ENCODE data around the gene ROR2.
A peak's percentile ranks its signal among the peaks of the same experiment; 100 is the strongest.

The ROR2 gene

DNA sequence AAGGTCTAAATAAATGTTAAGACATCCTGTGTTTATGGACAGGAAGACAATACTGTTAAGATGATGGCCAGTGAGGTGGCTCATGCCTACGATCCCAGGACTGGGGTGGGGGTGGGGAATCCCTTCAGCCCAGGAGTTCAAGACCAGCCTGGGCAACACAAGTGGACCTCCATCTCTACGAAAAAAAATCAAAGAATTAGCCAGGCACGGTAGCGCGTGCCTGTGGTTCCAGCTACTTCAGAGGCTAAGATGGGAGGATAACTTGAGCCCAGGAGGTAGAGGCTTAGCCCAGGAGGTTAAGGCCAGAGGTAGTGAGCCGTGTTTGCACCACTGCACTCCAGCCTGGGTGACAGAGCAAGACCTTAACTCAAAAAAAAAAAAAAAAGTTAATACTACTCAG lies 5.3 kb downstream of the ROR2 start:
- TF ChIP-seq CTCF (conservative IDR thresholded peaks at IDR 0.05; ENCODE audit: control insufficient read depth, insufficient read depth, low read depth, low read length) = no peak
- no peak overlapping the region for H3K4me3 ChIP-seq (ENCODE audit: control insufficient read depth, low read depth, low read length)
- no peak for DNase-seq (ENCODE audit: low read depth)

DNA sequence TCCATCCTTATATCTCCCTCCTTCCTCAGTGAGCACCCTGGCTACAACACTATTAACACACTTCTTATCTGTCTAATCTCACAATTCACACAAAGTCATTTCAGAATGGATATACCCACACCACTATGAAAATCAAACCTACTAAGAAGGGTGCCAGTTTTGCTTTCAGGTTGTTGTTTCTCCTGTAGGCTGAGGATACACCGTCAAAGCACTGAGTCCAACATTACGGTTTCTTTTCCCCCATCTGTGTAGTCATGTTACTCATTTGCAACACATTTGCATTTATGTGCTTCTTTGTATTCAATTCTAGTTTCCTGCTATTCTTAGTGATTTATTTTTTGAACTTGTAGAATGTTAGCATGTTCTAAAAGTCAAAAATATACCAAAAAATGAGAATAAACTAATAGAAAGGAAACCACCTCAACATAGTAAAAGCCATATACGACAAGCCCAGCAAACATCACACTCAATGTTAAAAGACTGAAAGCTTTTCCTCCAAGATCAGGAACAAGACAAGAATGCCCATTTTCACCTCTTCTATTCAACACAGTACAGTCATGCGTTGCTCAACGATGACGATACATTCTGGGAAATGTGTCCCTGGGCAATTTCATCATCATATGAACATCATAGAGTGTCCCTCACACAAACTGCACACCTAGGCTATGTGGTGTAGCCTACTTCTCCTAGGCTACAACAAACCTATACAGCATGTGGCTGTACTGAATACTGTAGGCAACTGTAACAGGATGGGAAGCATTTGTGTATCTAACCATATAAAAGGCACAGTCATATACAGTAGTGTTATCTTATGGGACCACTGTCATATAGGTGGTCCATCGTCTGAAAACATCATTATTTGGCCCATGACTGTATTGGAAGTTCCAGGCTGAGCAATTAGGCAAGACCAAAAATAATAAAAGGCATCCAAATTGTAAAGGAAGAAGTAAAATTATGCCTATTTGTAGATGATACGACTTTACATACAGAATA lies 6.3 kb downstream of the ROR2 start:
- no peak overlapping the region for H3K4me3 ChIP-seq (ENCODE audit: control insufficient read depth, low read depth, low read length)
- TF ChIP-seq CTCF (conservative IDR thresholded peaks at IDR 0.05; ENCODE audit: control insufficient read depth, insufficient read depth, low read depth, low read length) = no peak
- DNase-seq (ENCODE audit: low read depth) = peak; percentile 72

DNA sequence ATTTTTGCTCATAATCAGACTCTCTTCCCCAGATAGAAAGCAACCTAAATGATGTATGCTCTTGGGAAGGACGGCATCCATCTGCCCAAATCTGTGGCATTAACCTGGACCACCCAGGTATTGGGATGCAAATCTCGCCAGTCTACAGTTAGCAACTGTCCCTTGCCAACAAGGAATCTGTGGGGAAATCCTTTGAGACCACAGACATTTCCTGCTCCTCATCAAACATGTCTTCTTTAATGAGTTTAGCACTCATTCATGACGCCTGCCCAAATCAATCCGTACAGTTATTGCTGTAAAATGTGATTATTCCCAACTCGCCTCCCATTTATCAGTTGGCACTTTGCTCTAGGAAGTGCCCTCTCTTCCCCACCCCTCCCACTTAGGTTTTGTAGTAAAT lies 7.8 kb downstream of the ROR2 start:
- DNase-seq (ENCODE audit: low read depth) = no peak
- TF ChIP-seq CTCF (conservative IDR thresholded peaks at IDR 0.05; ENCODE audit: control insufficient read depth, insufficient read depth, low read depth, low read length) = no peak
- no peak overlapping the region for H3K4me3 ChIP-seq (ENCODE audit: control insufficient read depth, low read depth, low read length)

DNA sequence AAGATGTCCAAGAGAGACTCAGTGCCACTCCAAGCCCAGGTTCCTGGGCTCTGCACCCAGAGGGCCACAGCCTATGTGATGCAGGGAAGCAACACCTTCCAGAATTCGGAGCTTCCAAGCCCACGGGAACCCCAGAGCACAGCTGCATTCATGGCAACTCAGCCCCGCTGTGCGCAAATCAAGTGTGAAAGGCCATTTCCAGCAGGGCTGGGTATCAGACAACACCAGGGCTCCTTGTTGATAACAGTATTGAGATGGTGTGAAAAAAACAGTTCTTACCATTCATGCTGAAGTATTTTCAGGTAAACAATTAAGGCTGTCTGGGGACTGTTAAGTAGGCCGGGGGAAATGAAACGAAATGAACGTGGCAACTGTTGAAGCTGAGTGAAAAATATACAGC lies 10.1 kb downstream of the ROR2 start:
- H3K4me3 ChIP-seq (ENCODE audit: control insufficient read depth, low read depth, low read length) = no peak overlapping the region
- DNase-seq (ENCODE audit: low read depth) = no peak
- no peak for TF ChIP-seq CTCF (conservative IDR thresholded peaks at IDR 0.05; ENCODE audit: control insufficient read depth, insufficient read depth, low read depth, low read length)

DNA sequence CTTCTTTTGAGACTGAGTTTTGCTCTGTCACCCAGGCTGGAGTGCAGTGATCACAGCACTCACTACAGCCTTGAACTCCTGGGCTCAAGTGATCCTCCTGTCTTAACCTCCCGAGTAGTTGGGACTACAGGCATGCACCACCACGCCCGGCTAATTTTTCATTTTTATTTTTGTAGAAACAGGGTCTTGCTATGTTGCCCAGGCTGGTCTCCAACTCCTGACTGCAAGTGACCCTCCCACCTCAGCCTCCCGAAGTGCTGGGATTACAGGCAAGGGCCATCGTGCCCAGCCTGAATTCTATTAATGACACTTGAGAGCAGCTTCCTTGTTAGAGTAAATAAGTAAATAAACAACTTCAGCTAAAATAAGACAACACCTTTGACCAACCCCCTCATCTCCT lies 12.3 kb downstream of the ROR2 start:
- TF ChIP-seq CTCF (conservative IDR thresholded peaks at IDR 0.05; ENCODE audit: control insufficient read depth, insufficient read depth, low read depth, low read length) = no peak
- no peak for DNase-seq (ENCODE audit: low read depth)
- no peak overlapping the region for H3K4me3 ChIP-seq (ENCODE audit: control insufficient read depth, low read depth, low read length)

DNA sequence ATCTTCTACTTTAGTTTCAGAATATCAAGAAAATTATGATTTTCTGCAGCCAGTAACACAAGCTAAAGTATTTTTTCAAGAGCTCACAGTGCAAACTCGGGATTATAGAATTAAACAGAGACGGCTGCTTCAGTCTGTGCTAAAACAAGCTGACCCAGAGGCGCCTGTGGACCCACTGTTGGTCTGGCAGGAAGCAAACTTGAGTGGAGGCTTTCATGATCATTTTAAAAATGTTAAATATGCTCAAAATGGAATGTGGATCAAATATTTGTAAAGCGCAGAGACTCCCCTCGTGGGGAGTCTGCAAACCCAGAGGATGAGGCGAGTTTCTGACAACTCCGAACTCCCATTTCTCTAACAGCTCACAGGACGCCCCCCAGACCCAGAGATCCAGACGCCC lies 13.0 kb downstream of the ROR2 start:
- DNase-seq (ENCODE audit: low read depth) = no peak

More for the DNA sequence above, 13.0 kb downstream of the ROR2 start:
- H3K4me3 ChIP-seq (ENCODE audit: control insufficient read depth, low read depth, low read length) = no peak overlapping the region
- no peak for TF ChIP-seq CTCF (conservative IDR thresholded peaks at IDR 0.05; ENCODE audit: control insufficient read depth, insufficient read depth, low read depth, low read length)
